Measurements from ENCODE around the gene DEGS2. TPM values are rescaled to one million over a fixed set of nuclear protein-coding genes. Genes with fewer than 3 reads are reported as not detected.

DEGS2 gene
- total and polyA plus RNA-seq, 8 donors, result 1.2 to 53.0 (median 13.5) TPM

DNA sequence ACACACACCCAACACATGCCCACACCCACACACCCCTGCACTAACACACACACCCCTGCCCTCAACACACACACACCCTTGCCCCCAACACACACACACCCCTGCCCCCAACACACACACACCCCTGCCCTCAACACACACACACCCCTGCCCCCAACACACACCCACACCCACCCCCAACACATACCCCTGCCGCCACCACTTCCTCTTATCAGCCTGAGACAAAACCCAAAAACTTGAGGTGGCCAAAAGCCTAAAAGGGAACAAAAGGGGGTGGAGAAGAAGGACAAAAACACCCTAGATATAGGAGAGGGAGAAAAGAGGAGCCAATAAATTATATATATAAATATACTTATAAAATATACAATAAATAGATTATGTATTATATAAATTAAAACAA lies 9.1 kb upstream of the DEGS2 start:
- Histone ChIP-seq H3K4me3 (no peak overlapping the region), H3K9me3 (no peaks in the 10 kb centered on the region), H3K36me3 (no peaks in the 10 kb centered on the region), H3K4me1 (peaks cover 0 to 22% (median 18%) of the 10 kb centered on the region in 4 donors), H3K27me3 (peaks cover 0 to 27% (median 0%) of the 10 kb centered on the region in 3 donors), H3K27ac (no peak overlapping the region)
- TF ChIP-seq POLR2AphosphoS5 (IDR thresholded peaks at IDR 0.05), result no peak
- no peak for TF ChIP-seq CTCF (IDR thresholded peaks at IDR 0.05)
- TF ChIP-seq EP300 (IDR thresholded peaks at IDR 0.05), result no peak
- TF ChIP-seq POLR2A (IDR thresholded peaks at IDR 0.05), result no peak
- 41 to 94% (median 62%) methylated on average over 1 of the region's 1 CpG for WGBS, 5 donors
- intact Hi-C loops (cut with DNase I; ENCODE audit: low total_unique reads), result no loop called here
- DNase-seq, result no peak

- H3K4me3 ChIP-seq, result peak overlapping the region; percentile 34 to 42 (median 37)
- intact Hi-C loops (cut with DNase I; ENCODE audit: low total_unique reads), result no loop called here
- 0 to 26% (median 20%) methylated on average over 1 to 16 of the region's 16 CpGs for WGBS, 5 donors
These were observed 6.5 kb upstream of the DEGS2 start for GRCh38 chr14:100165831-100166440.

GRCh38 chr14:100165376-100165775 lies 5.9 kb upstream of the DEGS2 start:
- DNase-seq, result peak; percentile 72 to 87
- WGBS, 5 donors, result 22 to 60% (median 34%) methylated on average over 10 to 27 of the region's 27 CpGs
- H3K4me3 ChIP-seq, result peak overlapping the region; percentile 2 to 31 (median 18)

More at GRCh38 chr14:100165831-100166440, 6.5 kb upstream of the DEGS2 start:
- H3K27ac ChIP-seq, result peak overlapping the region in 4 of 5 donors; percentile 29 to 53 (median 50)
- TF ChIP-seq EP300 (IDR thresholded peaks at IDR 0.05), result no peak
- TF ChIP-seq CTCF (IDR thresholded peaks at IDR 0.05), result no peak
- TF ChIP-seq POLR2AphosphoS5 (IDR thresholded peaks at IDR 0.05), result no peak
- TF ChIP-seq POLR2A (IDR thresholded peaks at IDR 0.05), result no peak
- no peaks in the 10 kb centered on the region for H3K36me3 ChIP-seq
- H3K27me3 ChIP-seq, result peaks cover 0 to 21% (median 0%) of the 10 kb centered on the region in 3 donors
- H3K9me3 ChIP-seq, result no peaks in the 10 kb centered on the region
- H3K4me1 ChIP-seq, result peaks cover 0 to 22% (median 18%) of the 10 kb centered on the region in 4 donors
- DNase-seq, result no peak

GRCh38 chr14:100160534-100160916 lies 1.1 kb upstream of the DEGS2 start:
- no peak for DNase-seq
- 79 to 90% (median 87%) methylated on average over 4 to 7 of the region's 7 CpGs for WGBS, 5 donors

More at GRCh38 chr14:100165376-100165775, 5.9 kb upstream of the DEGS2 start:
- TF ChIP-seq POLR2A (IDR thresholded peaks at IDR 0.05), result no peak
- peak in 3 of 7 experiments; percentile 9 to 37 (median 26) for TF ChIP-seq CTCF (IDR thresholded peaks at IDR 0.05)
- peak in 2 of 3 donors; percentile 5 to 13 for TF ChIP-seq POLR2AphosphoS5 (IDR thresholded peaks at IDR 0.05)
- TF ChIP-seq EP300 (IDR thresholded peaks at IDR 0.05), result no peak
- intact Hi-C loops (cut with DNase I; ENCODE audit: low total_unique reads), result no loop called here
- H3K4me1 ChIP-seq, result peaks cover 0 to 22% (median 19%) of the 10 kb centered on the region in 4 donors
- H3K27ac ChIP-seq, result peak overlapping the region in 4 of 5 donors; percentile 29 to 53 (median 50)
- H3K27me3 ChIP-seq, result peaks cover 4 to 26% (median 4%) of the 10 kb centered on the region in 3 donors
- H3K36me3 ChIP-seq, result no peaks in the 10 kb centered on the region
- no peaks in the 10 kb centered on the region for H3K9me3 ChIP-seq

More at GRCh38 chr14:100160534-100160916, 1.1 kb upstream of the DEGS2 start:
- H3K4me3 ChIP-seq, result no peak overlapping the region
- TF ChIP-seq POLR2A (IDR thresholded peaks at IDR 0.05) (no peak), EP300 (IDR thresholded peaks at IDR 0.05) (no peak), POLR2AphosphoS5 (IDR thresholded peaks at IDR 0.05) (no peak), CTCF (IDR thresholded peaks at IDR 0.05) (no peak)
- intact Hi-C loops (cut with DNase I; ENCODE audit: low total_unique reads), result no loop called here
- H3K36me3 ChIP-seq, result no peaks in the 10 kb centered on the region
- H3K27ac ChIP-seq, result no peak overlapping the region
- H3K9me3 ChIP-seq, result no peaks in the 10 kb centered on the region
- peaks cover 17 to 49% (median 26%) of the 10 kb centered on the region in 3 donors for H3K27me3 ChIP-seq
- peaks cover 32 to 50% (median 46%) of the 10 kb centered on the region in 4 donors for H3K4me1 ChIP-seq
